Smooth muscle cell (in vitro differentiated cells): ENCODE data around the gene FHIT. TPM values are rescaled to one million over a fixed set of nuclear protein-coding genes. Genes with fewer than 3 reads are reported as not detected.

Experiments
- DNase-seq: peaks from one replicate; lab custom pipeline; 2025; ENCODE audit not compliant: unreplicated experiment; lab: John Stamatoyannopoulos, UW
- H2AFZ ChIP-seq: fragments of 200-600 bp; sonication (generic); 2 replicates; pipeline ENCODE4 v1.6.0; 2016; ENCODE audit warnings: antibody characterized with exemption, low read depth, mild to moderate bottlenecking
- H3F3A ChIP-seq: fragments of 200-600 bp; sonication (generic); 2 replicates; pipeline ENCODE4 v1.6.0; 2017; ENCODE audit warnings: antibody characterized with exemption, low read depth
- H3K27ac ChIP-seq: fragments of 200-600 bp; sonication (generic); 2 replicates; pipeline ENCODE4 v1.5.1; 2016; ENCODE audit warnings: low read depth, mild to moderate bottlenecking
- H3K27me3 ChIP-seq: fragments of 200-600 bp; sonication (generic); 2 replicates; pipeline ENCODE4 v1.6.1; 2016; ENCODE audit warnings: low read depth, mild to moderate bottlenecking
- H3K36me3 ChIP-seq: fragments of 200-600 bp; sonication (generic); 2 replicates; pipeline ENCODE4 v1.5.1; 2016; ENCODE audit warnings: low read depth
- H3K4me1 ChIP-seq: fragments of 200-600 bp; sonication (generic); 2 replicates; pipeline ENCODE4 v1.5.1; 2016; ENCODE audit warnings: low read depth
- H3K4me2 ChIP-seq: fragments of 200-600 bp; sonication (generic); 2 replicates; pipeline ENCODE4 v1.6.0; 2016; ENCODE audit warnings: mild to moderate bottlenecking
- H3K4me3 ChIP-seq: fragments of 200-600 bp; sonication (generic); 2 replicates; pipeline ENCODE4 v1.5.1; 2016; ENCODE audit warnings: mild to moderate bottlenecking
- H3K79me2 ChIP-seq: fragments of 200-600 bp; sonication (generic); 2 replicates; pipeline ENCODE4 v1.6.0; 2016; ENCODE audit warnings: low read depth, mild to moderate bottlenecking
- H3K9ac ChIP-seq: fragments of 200-600 bp; sonication (generic); 2 replicates; pipeline ENCODE4 v1.6.0; 2016; ENCODE audit warnings: low read depth
- H3K9me3 ChIP-seq: fragments of 200-600 bp; sonication (generic); replicated peaks from 2 replicates; pipeline ENCODE4 v1.5.1; 2016; ENCODE audit warnings: low read depth
- H4K20me1 ChIP-seq: fragments of 200-600 bp; sonication (generic); 2 replicates; pipeline ENCODE4 v1.6.0; 2016; ENCODE audit warnings: low read depth
- WGBS: methylation state at CpG from one replicate; pipeline ENCODE4 v1.1.7; 2016; ENCODE audit warnings: low lambda C conversion rate; 5-methylcytosine and 5-hydroxymethylcytosine counted together
- polyA plus RNA-seq: library from polyadenylated mRNA; unstranded; fragments of >200 nt; fragmentation: Nextera tagmentation; extraction: Ambion mirVana; gene quantifications from 2 replicates; pipeline ENCODE4 v1.2.1, GENCODE V29; 2016
- total RNA-seq: library from RNA; depleted of rRNA; stranded (reverse); fragments of >200 nt; gene quantifications from 2 replicates; pipeline ENCODE4 v1.2.3, GENCODE V29; 2014
- TF ChIP-seq, protein P1 (sequence below): fragments of 200-600 bp; sonication (generic); IDR thresholded peaks from 2 replicates; pipeline ENCODE4 v1.5.1; 2017; ENCODE audit warnings: borderline replicate concordance, mild to moderate bottlenecking, antibody characterized with exemption; ENCODE audit not compliant: insufficient read depth, poor library complexity, severe bottlenecking

FHIT gene
- total and polyA plus RNA-seq, 2 experiments from 2014 or later = 5.9 to 6.7 TPM

DNA sequence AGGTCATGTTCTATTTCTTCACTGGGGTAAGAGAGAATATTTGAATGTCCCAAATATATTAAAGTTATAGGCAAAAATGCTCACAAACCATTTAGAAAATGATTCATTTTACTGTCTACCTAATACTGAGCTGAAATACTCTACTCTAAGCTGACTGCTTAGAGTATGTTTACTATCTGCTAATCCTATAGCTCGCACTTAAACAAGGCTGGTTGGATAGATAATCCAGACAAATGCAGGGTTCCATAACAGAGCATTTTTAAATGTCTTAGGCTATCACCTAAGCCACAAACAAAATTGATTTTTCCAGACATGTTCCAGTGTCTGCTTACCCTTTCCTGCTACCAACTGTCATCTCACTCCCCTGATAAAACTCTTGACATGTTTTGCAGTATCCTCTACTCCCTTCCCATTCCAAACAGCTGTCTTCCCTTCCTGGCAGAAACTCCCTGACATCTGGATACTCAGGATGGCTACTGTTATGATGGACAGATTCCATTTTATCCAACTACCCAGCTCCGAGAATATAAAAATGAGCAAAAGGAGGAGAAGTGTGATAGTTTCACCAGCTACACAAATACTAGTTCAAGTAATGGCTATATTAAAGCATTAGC, 1034.7 kb downstream of the FHIT start:
- H3K4me3 ChIP-seq = no peak overlapping the region
- WGBS = 36% methylated on average over 2 of the region's 2 CpGs
- TF ChIP-seq, protein P1, sequence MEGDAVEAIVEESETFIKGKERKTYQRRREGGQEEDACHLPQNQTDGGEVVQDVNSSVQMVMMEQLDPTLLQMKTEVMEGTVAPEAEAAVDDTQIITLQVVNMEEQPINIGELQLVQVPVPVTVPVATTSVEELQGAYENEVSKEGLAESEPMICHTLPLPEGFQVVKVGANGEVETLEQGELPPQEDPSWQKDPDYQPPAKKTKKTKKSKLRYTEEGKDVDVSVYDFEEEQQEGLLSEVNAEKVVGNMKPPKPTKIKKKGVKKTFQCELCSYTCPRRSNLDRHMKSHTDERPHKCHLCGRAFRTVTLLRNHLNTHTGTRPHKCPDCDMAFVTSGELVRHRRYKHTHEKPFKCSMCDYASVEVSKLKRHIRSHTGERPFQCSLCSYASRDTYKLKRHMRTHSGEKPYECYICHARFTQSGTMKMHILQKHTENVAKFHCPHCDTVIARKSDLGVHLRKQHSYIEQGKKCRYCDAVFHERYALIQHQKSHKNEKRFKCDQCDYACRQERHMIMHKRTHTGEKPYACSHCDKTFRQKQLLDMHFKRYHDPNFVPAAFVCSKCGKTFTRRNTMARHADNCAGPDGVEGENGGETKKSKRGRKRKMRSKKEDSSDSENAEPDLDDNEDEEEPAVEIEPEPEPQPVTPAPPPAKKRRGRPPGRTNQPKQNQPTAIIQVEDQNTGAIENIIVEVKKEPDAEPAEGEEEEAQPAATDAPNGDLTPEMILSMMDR = no peak

DNA sequence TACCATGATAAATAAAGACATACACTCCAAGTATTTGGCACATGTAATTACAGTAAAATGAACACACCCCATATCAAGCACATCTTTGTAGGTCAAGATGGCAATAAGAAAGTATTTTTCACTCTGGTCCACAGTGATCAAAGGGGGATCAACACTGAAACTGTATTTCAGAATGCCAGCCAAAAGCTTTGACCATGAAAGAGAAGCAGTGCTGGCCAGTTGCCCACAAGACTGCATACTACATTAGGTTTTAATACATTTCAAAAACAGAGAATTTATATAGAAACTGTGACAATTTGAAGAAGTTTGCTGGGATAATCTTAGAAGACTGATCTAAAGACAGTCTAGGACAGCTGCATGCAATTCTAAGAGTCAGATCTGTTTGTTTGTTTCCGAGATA, 1035.3 kb downstream of the FHIT start:
- Histone ChIP-seq H3K4me1 (no peaks in the 10 kb centered on the region), H3K27me3 (no peaks in the 10 kb centered on the region), H3K79me2 (no peaks in the 10 kb centered on the region), H3K4me3 (no peak overlapping the region), H3K4me2 (peak overlapping the region; percentile 68), H2AFZ (no peak overlapping the region), H3K9me3 (no peaks in the 10 kb centered on the region), H3F3A (peaks cover 16% of the 10 kb centered on the region), H3K9ac (no peak overlapping the region), H3K36me3 (no peaks in the 10 kb centered on the region), H3K27ac (peak overlapping the region; percentile 42), H4K20me1 (no peaks in the 10 kb centered on the region)
- no peak for DNase-seq
- 45% methylated on average over 1 of the region's 1 CpG for WGBS
- TF ChIP-seq, protein P1 = no peak

More for the DNA sequence above, 1034.7 kb downstream of the FHIT start:
- peak overlapping the region; percentile 42 for H3K27ac ChIP-seq
- peak overlapping the region; percentile 68 for H3K4me2 ChIP-seq
- no peaks in the 10 kb centered on the region for H3K27me3 ChIP-seq
- H4K20me1 ChIP-seq = no peaks in the 10 kb centered on the region
- H3F3A ChIP-seq = peaks cover 16% of the 10 kb centered on the region
- no peak overlapping the region for H2AFZ ChIP-seq
- no peaks in the 10 kb centered on the region for H3K9me3 ChIP-seq
- no peaks in the 10 kb centered on the region for H3K79me2 ChIP-seq
- DNase-seq = no peak
- H3K4me1 ChIP-seq = no peaks in the 10 kb centered on the region
- no peaks in the 10 kb centered on the region for H3K36me3 ChIP-seq
- no peak overlapping the region for H3K9ac ChIP-seq

DNA sequence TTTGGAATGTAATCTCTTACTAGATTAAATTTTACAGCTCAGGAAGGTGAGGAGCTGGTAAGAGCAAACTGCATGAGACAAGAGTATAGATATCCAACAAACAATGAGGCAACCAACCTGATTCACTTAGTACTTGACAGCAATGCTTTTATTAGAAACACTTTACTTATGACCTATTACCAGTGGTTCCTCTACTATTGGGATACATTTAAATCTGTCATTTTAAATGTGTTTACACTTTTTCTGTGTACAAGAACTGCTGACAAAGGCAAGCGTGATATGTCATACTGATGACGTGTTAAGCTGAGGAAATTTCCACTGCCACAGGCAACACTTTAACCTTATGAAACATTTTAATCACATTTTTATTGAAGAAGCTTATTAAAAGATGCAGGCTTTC, 1043.3 kb downstream of the FHIT start:
- Histone ChIP-seq H3K9ac (no peak overlapping the region), H3K36me3 (no peaks in the 10 kb centered on the region), H4K20me1 (no peaks in the 10 kb centered on the region), H3K4me3 (no peak overlapping the region), H3K27ac (no peak overlapping the region), H3K27me3 (no peaks in the 10 kb centered on the region), H3K4me2 (no peak overlapping the region), H2AFZ (no peak overlapping the region), H3F3A (no peaks in the 10 kb centered on the region), H3K79me2 (no peaks in the 10 kb centered on the region), H3K4me1 (no peaks in the 10 kb centered on the region), H3K9me3 (no peaks in the 10 kb centered on the region)
- WGBS = 93% methylated on average over 2 of the region's 2 CpGs
- no peak for DNase-seq
- TF ChIP-seq, protein P1 = no peak

DNA sequence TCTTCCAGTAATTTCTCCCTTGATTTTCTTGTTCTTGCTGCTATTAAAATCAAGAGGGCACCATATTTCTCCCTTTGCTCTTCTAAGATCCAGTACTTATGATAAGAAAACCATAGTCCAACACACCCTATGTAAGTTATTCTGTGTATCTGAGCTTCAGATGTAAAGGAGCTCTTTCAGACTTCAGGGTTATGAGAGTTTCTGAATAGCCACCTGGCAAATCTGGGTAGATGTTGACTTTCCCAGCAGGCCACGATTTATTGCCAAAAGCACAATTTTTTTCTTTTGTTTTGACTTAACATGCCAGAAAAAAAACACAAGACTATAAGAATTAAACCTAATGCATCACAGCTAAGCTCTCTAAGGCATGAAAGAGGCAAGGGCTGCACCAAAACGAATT, 1045.0 kb downstream of the FHIT start:
- H3K9me3 ChIP-seq = no peaks in the 10 kb centered on the region
- no peak overlapping the region for H3K4me3 ChIP-seq
- H3K27ac ChIP-seq = no peak overlapping the region
- H3K4me1 ChIP-seq = no peaks in the 10 kb centered on the region
- H3K36me3 ChIP-seq = no peaks in the 10 kb centered on the region
- DNase-seq = no peak
- H3K79me2 ChIP-seq = no peaks in the 10 kb centered on the region
- H3F3A ChIP-seq = no peaks in the 10 kb centered on the region
- no peak overlapping the region for H2AFZ ChIP-seq
- no peaks in the 10 kb centered on the region for H4K20me1 ChIP-seq
- no peak overlapping the region for H3K4me2 ChIP-seq
- 82% methylated on average over 2 of the region's 2 CpGs for WGBS
- TF ChIP-seq, protein P1 = no peak
- no peak overlapping the region for H3K9ac ChIP-seq
- no peaks in the 10 kb centered on the region for H3K27me3 ChIP-seq
